Ramos (cell line): ENCODE results near the gene SLC9A9.
"Not testable (repeated sequence)": the region's sequence is repeated elsewhere in the genome, so short reads cannot be mapped to it uniquely, and the experiment has no call there.

ENCODE experiments used
- in situ Hi-C: fragments of 300-500 bp; cut with MboI; formaldehyde crosslinking; loops from one replicate; pipeline ENCODE4 v1.14.3; 2022; ENCODE audit warnings: low sequenced_read_pairs; ENCODE audit not compliant: unreplicated experiment

SLC9A9 gene

GRCh38 chr3:143279567-143279966 lies 568.7 kb downstream of the SLC9A9 start:
- in situ Hi-C loops = not testable (repeated sequence)

GRCh38 chr3:143278721-143279120 lies 569.5 kb downstream of the SLC9A9 start:
- in situ Hi-C loops = no loop called here

GRCh38 chr3:143277531-143277930 lies 570.7 kb downstream of the SLC9A9 start:
- in situ Hi-C loops = no loop called here

DNA sequence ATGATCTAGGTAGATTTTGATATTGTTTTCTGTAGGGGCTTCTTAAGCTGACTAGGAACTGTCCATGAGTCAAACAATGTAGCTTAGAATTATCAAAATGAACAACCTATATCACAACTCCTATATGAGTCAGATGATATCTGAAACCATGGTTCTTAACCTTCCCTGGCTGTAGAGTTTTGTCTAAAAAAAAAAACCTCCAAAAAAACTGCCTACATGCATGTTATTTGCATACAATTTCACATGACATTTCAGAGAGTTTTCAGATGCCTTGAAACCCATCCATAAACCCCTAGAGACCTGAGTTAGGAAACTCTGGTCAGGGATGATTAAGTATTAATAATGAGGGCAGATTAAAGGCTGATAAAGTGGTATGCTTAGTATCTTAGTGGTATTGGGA lies 571.7 kb downstream of the SLC9A9 start:
- in situ Hi-C loops = no loop called here

DNA sequence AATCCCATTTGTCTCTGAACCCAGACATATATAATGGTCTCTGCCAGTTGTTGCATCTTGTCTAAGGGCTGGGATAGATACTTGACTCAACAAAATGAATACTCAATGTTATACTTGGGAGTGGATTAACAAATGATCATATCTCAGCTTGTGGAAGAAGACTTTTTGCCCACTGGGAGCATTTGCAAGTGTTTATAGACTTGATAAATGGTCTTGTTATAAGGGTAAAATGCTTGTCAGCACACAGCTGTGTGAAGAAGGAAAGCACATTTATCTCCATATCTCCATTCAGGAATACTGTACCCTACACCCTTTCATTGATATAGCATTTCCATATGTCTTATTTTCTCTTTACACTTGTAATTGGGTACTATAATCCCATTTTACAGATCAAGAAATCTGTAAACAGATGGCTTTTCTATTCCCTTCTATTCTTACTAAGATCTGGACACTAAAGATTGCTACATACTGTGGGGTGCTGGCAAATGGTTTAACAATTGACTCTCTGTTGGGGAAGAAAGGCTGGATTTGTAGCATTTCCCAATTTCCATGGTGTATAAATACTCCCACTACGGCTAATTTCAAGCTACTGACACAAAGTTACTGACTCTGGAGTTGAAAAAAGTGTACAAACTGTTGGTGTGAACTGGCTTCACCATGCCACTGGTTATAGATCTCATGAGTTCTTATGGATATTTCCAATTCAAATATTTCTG lies 574.1 kb downstream of the SLC9A9 start:
- in situ Hi-C loops = no loop called here

DNA sequence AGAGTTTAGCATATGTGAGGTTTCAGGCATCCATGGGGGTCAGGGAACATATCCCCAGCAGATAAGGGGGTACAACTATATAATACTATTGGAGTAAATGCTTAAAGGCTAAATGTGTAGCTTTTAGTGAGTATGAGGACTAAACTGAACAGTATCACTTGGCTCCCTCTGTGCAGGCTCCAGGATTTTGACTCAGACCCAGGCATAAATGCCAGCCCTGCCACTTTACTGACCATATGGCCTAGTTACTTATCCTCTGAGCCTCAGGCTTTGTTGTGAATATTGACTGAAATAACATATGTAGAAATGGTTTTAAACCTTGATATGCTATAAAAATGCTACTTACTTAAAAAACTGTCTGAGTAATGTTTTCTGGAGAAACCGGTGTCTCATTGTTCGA lies 577.1 kb downstream of the SLC9A9 start:
- in situ Hi-C loops = no loop called here

- in situ Hi-C loops = no loop called here
Measured at GRCh38 chr3:143269741-143270140, 578.5 kb downstream of the SLC9A9 start.

DNA sequence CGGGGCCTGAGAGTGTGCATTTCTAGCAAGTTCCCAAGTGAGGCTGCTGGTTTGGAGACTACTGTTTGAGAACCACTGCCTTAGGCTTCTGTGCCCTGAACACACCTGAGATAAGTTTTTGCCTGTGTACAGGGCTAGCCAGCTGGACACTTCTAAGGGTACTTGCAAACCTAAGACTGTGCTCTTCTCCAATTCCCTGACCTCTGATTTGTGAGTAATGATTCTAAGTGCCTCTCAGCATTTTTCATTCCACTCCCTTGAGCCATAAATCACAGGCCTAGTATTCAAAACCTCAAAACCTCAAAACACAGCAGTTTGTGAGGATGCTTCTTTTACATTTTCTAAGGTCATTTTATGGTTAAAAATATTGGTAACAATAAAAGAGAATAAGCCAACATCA lies 580.3 kb downstream of the SLC9A9 start:
- in situ Hi-C loops = no loop called here

DNA sequence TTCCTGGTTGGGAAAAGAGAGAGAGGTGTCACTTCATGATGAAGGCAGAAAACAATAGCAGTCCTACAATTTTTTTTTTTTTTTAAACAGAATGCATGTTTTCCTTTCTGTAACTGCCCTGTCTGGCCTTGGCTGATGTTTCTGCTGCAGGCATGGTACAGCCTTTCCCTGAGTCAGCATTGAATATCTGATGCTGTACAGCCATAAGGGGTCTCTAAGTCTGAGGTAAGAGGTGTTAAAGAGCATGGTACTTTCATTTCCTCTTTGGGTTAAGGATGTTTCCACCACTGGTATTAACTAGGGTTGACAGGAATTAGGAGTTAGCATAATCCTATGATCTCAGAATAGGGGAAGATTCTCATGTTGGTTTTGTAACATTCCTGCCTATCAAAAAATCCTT lies 581.3 kb downstream of the SLC9A9 start:
- in situ Hi-C loops = no loop called here

DNA sequence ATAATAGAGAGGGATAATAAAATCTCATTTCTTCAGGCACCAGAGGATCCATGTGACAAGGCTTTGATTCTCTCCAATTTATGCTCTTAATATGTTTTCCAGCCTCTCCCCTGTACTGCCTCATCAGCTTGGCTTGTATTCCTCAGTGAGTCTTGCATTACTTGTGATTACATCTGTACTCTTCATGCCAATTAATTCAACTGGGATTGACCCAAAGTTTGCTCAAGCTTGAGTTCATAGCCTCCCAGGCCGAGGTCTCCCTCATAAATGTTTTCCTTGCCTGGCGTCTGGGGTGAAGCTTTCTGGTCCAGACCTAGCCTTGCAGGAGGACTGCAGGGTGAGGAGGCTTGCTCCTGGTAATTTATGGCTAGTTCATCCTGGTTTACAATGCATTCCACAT lies 581.8 kb downstream of the SLC9A9 start:
- in situ Hi-C loops = no loop called here

DNA sequence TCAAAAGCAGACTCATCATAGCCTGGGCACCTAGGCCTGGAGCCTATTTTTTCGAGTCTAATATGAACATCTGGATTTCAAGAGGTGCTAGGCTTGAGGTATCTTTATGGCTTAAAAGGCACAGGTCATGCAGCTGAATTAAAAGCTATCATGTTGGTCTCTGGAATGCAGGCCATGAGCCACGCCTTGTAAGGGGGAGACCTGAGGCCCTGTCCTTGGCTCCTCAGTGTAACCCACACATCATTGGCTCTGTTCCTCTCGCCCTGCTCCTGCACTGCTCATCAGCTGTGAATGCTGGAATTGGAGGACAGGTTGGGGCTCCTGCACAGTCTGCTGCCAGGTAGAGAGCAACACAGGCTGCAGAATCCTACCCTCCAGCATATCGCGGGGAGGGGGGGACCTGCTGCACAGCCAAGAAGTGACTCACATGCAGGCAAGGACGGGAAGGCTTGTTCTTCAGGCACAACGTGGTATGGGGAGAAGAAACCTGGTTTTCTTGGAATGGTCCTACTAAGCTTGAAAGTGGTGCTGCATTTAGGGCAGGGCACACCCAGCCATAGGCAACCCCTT lies 582.7 kb downstream of the SLC9A9 start:
- in situ Hi-C loops = no loop called here

GRCh38 chr3:143263852-143264513 lies 584.3 kb downstream of the SLC9A9 start:
- in situ Hi-C loops = no loop called here

DNA sequence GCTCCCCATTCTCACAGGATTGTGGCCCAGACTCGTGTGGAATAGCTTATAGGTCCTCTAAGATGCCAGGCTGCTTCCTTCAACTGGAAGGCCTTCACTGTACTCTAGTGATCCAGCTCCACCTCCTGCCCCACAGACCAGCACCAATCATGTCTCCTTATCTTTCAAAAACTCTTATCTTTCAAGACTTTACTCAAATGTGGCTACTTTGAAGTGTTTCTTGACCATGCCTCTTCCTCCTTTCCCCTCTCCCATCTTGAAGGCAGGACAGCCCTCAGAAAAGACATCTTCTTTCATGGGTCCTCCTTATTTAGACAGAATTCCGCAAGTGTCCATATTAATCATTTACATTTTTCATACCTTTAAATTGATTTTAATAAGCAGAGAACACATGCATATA lies 586.4 kb downstream of the SLC9A9 start:
- in situ Hi-C loops = no loop called here

GRCh38 chr3:143258692-143259091 lies 589.6 kb downstream of the SLC9A9 start:
- in situ Hi-C loops = no loop called here

DNA sequence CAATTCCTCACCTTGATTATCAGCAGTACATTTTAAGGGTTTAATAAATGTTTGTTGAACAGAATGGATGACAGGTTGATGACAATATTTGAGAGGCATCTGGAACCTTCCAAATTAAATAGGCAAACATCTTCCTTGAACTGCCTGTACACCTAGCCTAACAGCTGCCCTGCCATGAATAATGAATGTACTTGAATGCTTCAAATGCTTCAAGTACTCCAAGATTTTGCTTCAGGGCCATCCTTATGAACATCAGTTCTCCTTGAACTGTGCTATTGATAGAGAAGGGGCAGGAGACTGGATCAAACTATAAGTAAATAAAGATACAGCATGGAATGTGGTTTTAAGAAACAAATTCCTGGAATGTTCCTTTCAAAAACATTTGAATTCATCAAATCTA lies 591.9 kb downstream of the SLC9A9 start:
- in situ Hi-C loops = no loop called here

- in situ Hi-C loops = no loop called here
Measured at GRCh38 chr3:143255739-143256138, 592.5 kb downstream of the SLC9A9 start.

DNA sequence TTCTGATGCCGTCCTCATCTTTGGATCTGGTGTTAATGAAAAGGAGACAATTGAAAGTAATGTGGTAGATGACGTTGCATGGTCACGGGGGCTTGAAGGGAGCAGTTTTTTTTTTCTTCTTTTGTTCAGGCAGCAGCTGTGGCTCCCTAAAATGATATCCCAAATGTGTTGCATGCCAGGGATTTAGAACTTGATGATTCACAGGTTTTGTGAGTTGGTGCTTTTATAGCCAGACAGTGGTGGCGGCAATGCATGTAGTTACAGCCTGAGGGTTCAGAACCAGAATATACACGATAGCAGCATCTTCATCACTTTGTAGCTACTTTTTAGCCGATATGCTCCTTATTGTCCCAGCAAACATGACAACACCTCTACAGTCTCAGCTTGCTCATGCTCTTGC lies 595.3 kb downstream of the SLC9A9 start:
- in situ Hi-C loops = no loop called here

GRCh38 chr3:143249014-143249413 lies 599.3 kb downstream of the SLC9A9 start:
- in situ Hi-C loops = no loop called here

- in situ Hi-C loops = no loop called here
Measured at GRCh38 chr3:143247073-143247472, 601.2 kb downstream of the SLC9A9 start.

DNA sequence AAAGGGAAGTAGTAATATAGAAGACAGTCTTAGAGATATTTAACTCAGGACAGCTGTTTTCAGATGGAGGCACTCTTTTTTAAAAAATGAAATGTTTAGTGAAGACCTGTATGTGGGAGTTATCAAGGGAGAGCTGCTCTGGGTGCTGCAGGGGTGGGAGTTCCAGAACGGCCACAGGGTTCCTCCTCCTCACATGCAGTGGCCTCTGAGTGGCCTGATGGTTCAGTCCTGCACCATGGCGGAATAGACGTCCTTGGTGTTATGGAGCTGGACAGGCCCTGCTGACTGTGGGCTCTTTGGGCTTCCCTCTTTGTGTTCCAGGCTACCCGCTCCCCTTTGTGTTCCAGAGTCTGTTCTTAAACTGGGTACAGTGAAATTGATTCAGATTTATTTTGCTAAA lies 602.6 kb downstream of the SLC9A9 start:
- in situ Hi-C loops = no loop called here

- in situ Hi-C loops = no loop called here
Measured at GRCh38 chr3:143244516-143245063, 603.7 kb downstream of the SLC9A9 start.
